ENCODE measurements around the gene GPC6. TPM values are rescaled to one million over a fixed set of nuclear protein-coding genes. Genes with fewer than 3 reads are reported as not detected.

The GPC6 gene
- total RNA-seq, 1 donor from 2014 or later, result 63.0 TPM

DNA sequence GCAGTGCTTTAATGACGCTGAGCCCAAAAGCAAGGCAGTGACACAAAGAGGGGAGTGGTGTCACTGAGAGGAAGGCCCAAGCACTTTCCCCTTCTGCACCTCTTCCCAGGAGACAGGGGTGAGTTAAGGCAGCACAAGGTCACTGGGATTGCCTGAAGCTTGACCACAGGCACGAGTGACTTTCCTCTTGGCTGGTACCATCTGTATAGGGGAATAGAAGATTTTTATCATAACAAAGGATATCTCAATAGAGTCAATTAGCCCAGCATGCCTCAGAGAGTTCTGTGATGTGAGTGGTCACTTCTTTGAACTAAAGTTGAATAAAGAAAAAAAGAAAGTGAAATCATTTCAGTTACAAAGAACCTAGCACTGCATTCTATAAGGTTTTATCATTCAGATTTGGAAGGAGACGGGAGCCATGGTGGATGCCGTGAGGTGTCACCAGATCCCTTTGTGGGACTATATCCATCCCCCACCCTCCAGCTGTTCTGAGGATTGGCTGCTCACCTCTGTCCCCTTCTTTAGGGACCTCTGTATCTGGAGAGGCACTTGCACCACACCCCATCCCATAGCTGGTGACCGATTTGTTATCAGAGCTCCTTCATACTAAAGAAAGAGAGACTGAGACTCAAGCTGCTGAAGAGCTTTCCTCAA is 961.7 kb downstream of the GPC6 start:
- Histone ChIP-seq H3K4me3 (ENCODE audit: insufficient read depth, low read depth, low read length) (no peak overlapping the region), H4K20me1 (ENCODE audit: insufficient read depth, low read length) (no peaks in the 10 kb centered on the region), H3K9me3 (ENCODE audit: insufficient read depth, low read depth, low read length) (no peaks in the 10 kb centered on the region), H3K27ac (ENCODE audit: low read depth, low read length) (no peak overlapping the region), H3K36me3 (ENCODE audit: insufficient read depth, low read length) (no peaks in the 10 kb centered on the region), H3K4me2 (ENCODE audit: low read length) (no peak overlapping the region), H2AFZ (ENCODE audit: low read depth, low read length) (no peak overlapping the region), H3K27me3 (ENCODE audit: insufficient read depth, low read length) (no peaks in the 10 kb centered on the region), H3K4me1 (ENCODE audit: insufficient read depth, low read length) (no peaks in the 10 kb centered on the region), H3K79me2 (ENCODE audit: insufficient read depth, low read length) (no peaks in the 10 kb centered on the region), H3K9ac (ENCODE audit: low read length) (no peak overlapping the region)
- FAIRE-seq (no peak), DNase-seq (ENCODE audit: low read depth) (no peak)
- no peak for TF ChIP-seq EZH2 (IDR thresholded peaks at IDR 0.05; ENCODE audit: insufficient read depth, low read length)
- TF ChIP-seq, protein P1, sequence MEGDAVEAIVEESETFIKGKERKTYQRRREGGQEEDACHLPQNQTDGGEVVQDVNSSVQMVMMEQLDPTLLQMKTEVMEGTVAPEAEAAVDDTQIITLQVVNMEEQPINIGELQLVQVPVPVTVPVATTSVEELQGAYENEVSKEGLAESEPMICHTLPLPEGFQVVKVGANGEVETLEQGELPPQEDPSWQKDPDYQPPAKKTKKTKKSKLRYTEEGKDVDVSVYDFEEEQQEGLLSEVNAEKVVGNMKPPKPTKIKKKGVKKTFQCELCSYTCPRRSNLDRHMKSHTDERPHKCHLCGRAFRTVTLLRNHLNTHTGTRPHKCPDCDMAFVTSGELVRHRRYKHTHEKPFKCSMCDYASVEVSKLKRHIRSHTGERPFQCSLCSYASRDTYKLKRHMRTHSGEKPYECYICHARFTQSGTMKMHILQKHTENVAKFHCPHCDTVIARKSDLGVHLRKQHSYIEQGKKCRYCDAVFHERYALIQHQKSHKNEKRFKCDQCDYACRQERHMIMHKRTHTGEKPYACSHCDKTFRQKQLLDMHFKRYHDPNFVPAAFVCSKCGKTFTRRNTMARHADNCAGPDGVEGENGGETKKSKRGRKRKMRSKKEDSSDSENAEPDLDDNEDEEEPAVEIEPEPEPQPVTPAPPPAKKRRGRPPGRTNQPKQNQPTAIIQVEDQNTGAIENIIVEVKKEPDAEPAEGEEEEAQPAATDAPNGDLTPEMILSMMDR (IDR thresholded peaks at IDR 0.05; ENCODE audit: insufficient read depth, low read depth, low read length), result no peak
- Mint-ChIP-seq H3K9me3 (ENCODE audit: unreplicated experiment) (peaks cover 1% of the 10 kb centered on the region), H3K36me3 (ENCODE audit: low read depth, unreplicated experiment) (no peaks in the 10 kb centered on the region), H3K27ac (ENCODE audit: unreplicated experiment) (no peak overlapping the region), H3K27me3 (ENCODE audit: low read depth, unreplicated experiment) (no peaks in the 10 kb centered on the region), H3K4me3 (ENCODE audit: unreplicated experiment) (no peak overlapping the region), H3K4me1 (ENCODE audit: low read depth, unreplicated experiment) (peaks cover 5% of the 10 kb centered on the region)

DNA sequence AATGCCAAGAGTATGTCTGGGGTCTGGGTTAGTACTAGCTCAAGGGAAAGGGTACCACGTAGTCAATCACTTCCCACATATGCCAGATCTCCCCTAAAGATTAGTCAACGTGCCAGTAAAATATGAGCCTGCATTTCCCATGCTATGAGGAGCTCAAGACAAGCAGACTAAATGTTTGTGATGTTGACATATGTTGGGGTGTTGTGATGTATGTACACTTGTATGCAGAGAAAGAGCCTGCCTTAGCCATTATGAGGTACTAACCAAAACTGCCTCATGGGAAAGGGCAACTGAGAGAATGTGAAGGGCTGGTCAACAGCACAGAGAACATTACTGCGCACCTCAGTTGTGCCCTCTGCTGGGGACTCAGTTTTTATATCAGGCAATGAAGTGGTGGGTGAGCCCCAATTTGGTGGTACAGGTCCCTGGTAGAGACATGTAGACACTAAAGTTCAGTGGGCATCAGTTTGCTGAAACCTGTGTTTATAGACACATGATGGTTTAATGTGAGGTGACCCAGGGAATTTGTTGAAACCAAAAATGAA is 965.9 kb downstream of the GPC6 start:
- H4K20me1 ChIP-seq (ENCODE audit: insufficient read depth, low read length), result no peaks in the 10 kb centered on the region
- Mint-ChIP-seq H3K4me1 (ENCODE audit: low read depth, unreplicated experiment) (peaks cover 21% of the 10 kb centered on the region), H3K27ac (ENCODE audit: unreplicated experiment) (no peak overlapping the region), H3K36me3 (ENCODE audit: low read depth, unreplicated experiment) (no peaks in the 10 kb centered on the region), H3K27me3 (ENCODE audit: low read depth, unreplicated experiment) (no peaks in the 10 kb centered on the region), H3K4me3 (ENCODE audit: unreplicated experiment) (no peak overlapping the region), H3K9me3 (ENCODE audit: unreplicated experiment) (peaks cover 1% of the 10 kb centered on the region)
- H3K36me3 ChIP-seq (ENCODE audit: insufficient read depth, low read length), result no peaks in the 10 kb centered on the region
- DNase-seq (ENCODE audit: low read depth) (no peak), FAIRE-seq (no peak)
- H2AFZ ChIP-seq (ENCODE audit: low read depth, low read length), result no peak overlapping the region
- H3K4me1 ChIP-seq (ENCODE audit: insufficient read depth, low read length), result peaks cover 14% of the 10 kb centered on the region
- H3K27ac ChIP-seq (ENCODE audit: low read depth, low read length), result no peak overlapping the region
- no peak overlapping the region for H3K9ac ChIP-seq (ENCODE audit: low read length)
- no peak overlapping the region for H3K4me3 ChIP-seq (ENCODE audit: insufficient read depth, low read depth, low read length)
- no peak overlapping the region for H3K4me2 ChIP-seq (ENCODE audit: low read length)
- no peaks in the 10 kb centered on the region for H3K27me3 ChIP-seq (ENCODE audit: insufficient read depth, low read length)
- no peak for TF ChIP-seq EZH2 (IDR thresholded peaks at IDR 0.05; ENCODE audit: insufficient read depth, low read length)
- TF ChIP-seq, protein P1 (IDR thresholded peaks at IDR 0.05; ENCODE audit: insufficient read depth, low read depth, low read length), result peak; percentile 29
- H3K79me2 ChIP-seq (ENCODE audit: insufficient read depth, low read length), result no peaks in the 10 kb centered on the region
- no peaks in the 10 kb centered on the region for H3K9me3 ChIP-seq (ENCODE audit: insufficient read depth, low read depth, low read length)

DNA sequence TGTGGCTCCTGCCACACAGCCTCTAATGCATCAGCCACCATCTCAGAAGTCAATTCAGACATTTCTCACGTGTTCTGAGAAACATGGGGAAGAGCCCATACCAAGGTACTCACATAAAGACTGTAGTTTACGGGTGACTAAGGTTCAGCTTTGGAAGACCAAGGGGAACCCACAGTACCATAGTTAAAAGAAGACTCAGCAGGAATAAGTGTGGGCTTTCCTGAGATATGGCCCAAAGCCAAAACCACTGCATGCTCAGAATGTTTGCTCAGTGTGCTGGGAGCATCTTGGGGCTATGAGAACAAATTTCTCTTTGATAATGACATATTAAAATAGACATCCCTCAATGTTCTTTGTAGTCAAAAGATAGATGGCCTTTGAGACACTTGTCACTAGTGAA is 969.1 kb downstream of the GPC6 start:
- Histone ChIP-seq H3K27ac (ENCODE audit: low read depth, low read length) (no peak overlapping the region), H3K9me3 (ENCODE audit: insufficient read depth, low read depth, low read length) (no peaks in the 10 kb centered on the region), H3K36me3 (ENCODE audit: insufficient read depth, low read length) (no peaks in the 10 kb centered on the region), H3K9ac (ENCODE audit: low read length) (no peak overlapping the region), H4K20me1 (ENCODE audit: insufficient read depth, low read length) (no peaks in the 10 kb centered on the region), H2AFZ (ENCODE audit: low read depth, low read length) (no peak overlapping the region), H3K4me3 (ENCODE audit: insufficient read depth, low read depth, low read length) (no peak overlapping the region), H3K79me2 (ENCODE audit: insufficient read depth, low read length) (no peaks in the 10 kb centered on the region), H3K27me3 (ENCODE audit: insufficient read depth, low read length) (no peaks in the 10 kb centered on the region), H3K4me1 (ENCODE audit: insufficient read depth, low read length) (peaks cover 18% of the 10 kb centered on the region), H3K4me2 (ENCODE audit: low read length) (peak overlapping the region; percentile 35)
- Mint-ChIP-seq H3K4me1 (ENCODE audit: low read depth, unreplicated experiment) (peaks cover 36% of the 10 kb centered on the region), H3K27ac (ENCODE audit: unreplicated experiment) (peak overlapping the region; percentile 75), H3K4me3 (ENCODE audit: unreplicated experiment) (no peak overlapping the region), H3K9me3 (ENCODE audit: unreplicated experiment) (peaks cover 1% of the 10 kb centered on the region), H3K36me3 (ENCODE audit: low read depth, unreplicated experiment) (no peaks in the 10 kb centered on the region), H3K27me3 (ENCODE audit: low read depth, unreplicated experiment) (no peaks in the 10 kb centered on the region)
- DNase-seq (ENCODE audit: low read depth), result peak; percentile 98
- no peak for TF ChIP-seq EZH2 (IDR thresholded peaks at IDR 0.05; ENCODE audit: insufficient read depth, low read length)
- TF ChIP-seq, protein P1 (IDR thresholded peaks at IDR 0.05; ENCODE audit: insufficient read depth, low read depth, low read length), result no peak
- FAIRE-seq, result peak; percentile 85

Measured in astrocyte (in vitro differentiated cells and primary cell).